GM12872 (cell line): Measurements from ENCODE around the gene CDC42SE2.

Experiments
- CTCF ChIP-seq: IDR thresholded peaks from 3 replicates; pipeline ENCODE4 v1.5.1; 2011; ENCODE audit warnings: low read depth, mild to moderate bottlenecking, low read length, moderate library complexity; ENCODE audit not compliant: insufficient read depth

Gene CDC42SE2

GRCh38 chr5:131389096-131389868 lies 125.4 kb downstream of the CDC42SE2 start:
- TF ChIP-seq CTCF = no peak

- TF ChIP-seq CTCF = no peak
These were observed 126.0 kb downstream of the CDC42SE2 start for GRCh38 chr5:131389869-131390265.

- no peak for TF ChIP-seq CTCF
These were observed 128.7 kb downstream of the CDC42SE2 start for GRCh38 chr5:131392466-131393095.

GRCh38 chr5:131393498-131393968 lies 129.7 kb downstream of the CDC42SE2 start:
- TF ChIP-seq CTCF = no peak

- TF ChIP-seq CTCF = no peak
These were observed 130.3 kb downstream of the CDC42SE2 start for GRCh38 chr5:131394128-131394527.

GRCh38 chr5:131396015-131396414 lies 132.2 kb downstream of the CDC42SE2 start:
- no peak for TF ChIP-seq CTCF

GRCh38 chr5:131396630-131397273 lies 132.9 kb downstream of the CDC42SE2 start:
- no peak for TF ChIP-seq CTCF
